ENCODE results near the gene TIGD7.
"Not testable (repeated sequence)": the region's sequence is repeated elsewhere in the genome, so short reads cannot be mapped to it uniquely, and the experiment has no call there.

The TIGD7 gene

GRCh38 chr16:3282103-3282729, 23.0 kb downstream of the TIGD7 start:
- DNase-seq (ENCODE audit: low read depth), result no peak

DNA sequence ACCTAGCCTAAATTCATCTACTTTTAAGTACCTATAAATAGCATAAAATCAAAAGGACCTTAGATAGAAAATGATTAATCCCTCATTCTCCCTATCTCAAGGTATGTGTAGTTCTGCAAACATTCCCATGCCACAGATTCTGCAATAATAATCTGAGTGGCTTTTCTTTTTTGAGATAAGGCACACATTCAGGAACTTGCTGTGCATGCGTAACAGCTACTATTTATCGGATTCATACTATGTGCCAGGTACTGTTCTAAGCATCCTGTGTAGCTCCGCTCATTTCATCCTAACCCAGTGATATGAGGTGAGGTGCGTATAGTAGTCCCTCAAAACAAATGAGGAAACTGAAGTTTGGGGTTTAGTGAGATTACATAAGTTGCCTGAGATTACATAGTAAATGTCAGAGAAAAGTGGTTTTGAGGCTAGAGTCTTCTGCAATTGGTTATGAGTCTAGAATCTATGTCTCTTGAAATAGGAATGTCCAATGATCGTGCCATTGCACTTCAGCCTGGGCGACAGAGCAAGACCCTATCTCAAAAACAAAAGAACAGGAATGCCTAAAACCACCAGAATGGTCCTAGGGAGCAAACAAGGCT, 23.9 kb downstream of the TIGD7 start:
- no peak for DNase-seq (ENCODE audit: low read depth)

GRCh38 chr16:3276679-3277078, 28.6 kb downstream of the TIGD7 start:
- DNase-seq (ENCODE audit: low read depth), result no peak

- DNase-seq (ENCODE audit: low read depth), result no peak
Measured at GRCh38 chr16:3274947-3275346, 30.3 kb downstream of the TIGD7 start.

GRCh38 chr16:3274490-3274889, 30.7 kb downstream of the TIGD7 start:
- no peak for DNase-seq (ENCODE audit: low read depth)

DNA sequence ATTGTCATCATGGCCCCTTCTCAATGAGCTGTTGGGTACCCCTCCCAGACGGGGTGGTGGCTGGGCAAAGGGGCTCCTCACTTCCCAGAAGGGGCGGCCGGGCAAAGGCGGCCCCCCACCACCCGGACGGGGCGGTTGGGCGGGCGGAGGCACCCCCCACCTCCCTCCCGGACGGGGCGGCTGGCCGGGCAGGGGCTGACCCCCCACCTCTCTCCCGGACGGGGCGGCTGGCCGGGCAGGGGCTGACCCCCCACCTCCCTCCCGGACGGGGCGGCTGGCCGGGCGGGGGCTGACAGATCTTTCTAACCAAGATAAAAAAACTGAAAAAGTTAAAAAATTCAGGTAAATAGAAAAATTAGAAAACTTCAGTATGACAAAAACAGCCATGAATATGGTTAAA, 33.9 kb downstream of the TIGD7 start:
- not testable (repeated sequence) for DNase-seq (ENCODE audit: low read depth)

- DNase-seq (ENCODE audit: low read depth), result not testable (repeated sequence)
Measured at GRCh38 chr16:3270718-3271117, 34.5 kb downstream of the TIGD7 start.

GRCh38 chr16:3268294-3268693, 36.9 kb downstream of the TIGD7 start:
- no peak for DNase-seq (ENCODE audit: low read depth)

- no peak for DNase-seq (ENCODE audit: low read depth)
Measured at GRCh38 chr16:3266873-3267537, 38.2 kb downstream of the TIGD7 start.

- DNase-seq (ENCODE audit: low read depth), result peak; percentile 97
Measured at GRCh38 chr16:3264137-3265036, 40.8 kb downstream of the TIGD7 start.

DNA sequence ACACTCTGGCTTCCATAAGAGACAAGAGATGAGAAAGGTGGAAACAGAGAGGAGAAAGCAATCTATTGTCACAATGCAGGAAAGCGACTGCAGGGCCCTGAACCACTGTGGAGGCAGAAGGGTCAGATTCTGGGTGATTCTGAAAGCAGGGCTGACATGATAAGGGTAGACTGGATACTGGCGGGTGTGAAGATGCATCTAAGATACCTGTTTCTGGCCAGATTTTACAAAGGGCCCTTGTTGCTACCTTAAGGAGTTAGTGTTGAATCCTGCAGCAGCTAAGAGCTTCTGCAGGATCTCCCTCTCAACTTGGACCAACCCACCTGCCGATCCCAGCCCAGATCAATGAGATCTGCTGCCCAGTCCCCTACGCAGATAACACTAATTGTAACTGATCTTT, 42.7 kb downstream of the TIGD7 start:
- DNase-seq (ENCODE audit: low read depth), result no peak

DNA sequence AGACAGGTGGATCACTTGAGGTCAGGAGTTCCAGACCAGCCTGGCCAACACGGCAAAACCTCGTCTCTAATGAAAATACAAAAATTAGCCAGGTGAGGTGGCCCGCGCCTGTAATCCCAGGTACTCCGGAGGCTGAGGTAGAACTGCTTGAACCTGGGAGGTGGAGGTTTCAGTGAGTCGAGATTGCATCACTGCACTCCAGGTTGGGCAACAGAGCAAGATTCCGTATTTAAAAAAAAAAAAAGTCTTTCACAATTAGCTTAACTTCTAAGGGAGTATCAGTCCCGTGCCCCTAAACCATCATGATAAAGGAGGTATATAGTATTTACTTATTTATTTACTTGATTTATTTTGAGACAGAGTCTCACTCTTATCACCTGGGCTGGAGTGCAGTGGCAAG, 45.4 kb downstream of the TIGD7 start:
- DNase-seq (ENCODE audit: low read depth), result no peak

- DNase-seq (ENCODE audit: low read depth), result no peak
Measured at GRCh38 chr16:3256866-3257465, 48.3 kb downstream of the TIGD7 start.

GRCh38 chr16:3256146-3256865, 48.9 kb downstream of the TIGD7 start, which contains the start of gene MEFV:
MEFV (minus strand) TSS chr16:3256633; CDS start chr16:3256587, 46 bp downstream.
- no peak for DNase-seq (ENCODE audit: low read depth)

GRCh38 chr16:3254309-3254708, 50.9 kb downstream of the TIGD7 start:
- DNase-seq (ENCODE audit: low read depth), result no peak

DNA sequence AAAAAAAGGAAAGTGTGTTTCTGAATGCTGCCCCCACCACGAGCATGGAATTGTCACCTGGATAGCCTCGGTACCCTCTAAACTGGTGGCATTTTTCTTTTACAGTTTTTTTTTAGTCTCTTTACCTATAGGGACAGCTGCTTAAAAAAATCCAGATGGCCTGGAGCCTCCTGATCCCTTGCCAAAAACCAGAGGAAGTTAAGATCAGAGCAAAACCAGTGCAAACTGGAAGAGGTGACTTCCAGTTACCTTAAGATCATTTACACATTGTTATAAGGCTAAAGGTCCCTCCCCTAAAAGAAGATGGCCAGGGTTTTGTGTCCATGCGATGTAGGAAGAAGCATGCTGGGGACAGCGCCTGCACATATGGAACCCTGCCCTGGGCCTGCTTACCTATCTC, 52.3 kb downstream of the TIGD7 start:
- DNase-seq (ENCODE audit: low read depth), result no peak

- no peak for DNase-seq (ENCODE audit: low read depth)
Measured at GRCh38 chr16:3249451-3249850, 55.8 kb downstream of the TIGD7 start.

- DNase-seq (ENCODE audit: low read depth), result no peak
Measured at GRCh38 chr16:3249020-3249419, 56.2 kb downstream of the TIGD7 start.
